HCT116 (cell line): ENCODE measurements around the gene APC2. TPM values are rescaled to one million over a fixed set of nuclear protein-coding genes. Genes with fewer than 3 reads are reported as not detected.

Experiments used
- ATAC-seq: fragments of 200-7000 bp; cut with Tn5 transposase; 2 replicates; pipeline ENCODE4 v1.9.1; 2020; ENCODE audit warnings: mild to moderate bottlenecking, moderate library complexity
- BruUV-seq: library from RNA; stranded (reverse); fragments of 400-500 nt; replicated peaks from 2 replicates; lab custom pipeline; 2021; lab: Mats Ljungman, UMichigan
- CTCF ChIA-PET: fragments of 300-600 bp; sonication (Branson Sonifier 250); formaldehyde crosslinking; loops from one replicate; lab custom pipeline; 2021; ENCODE audit warnings: antibody characterized with exemption; lab: Charles Lee
- POLR2A ChIA-PET: fragments of 300-600, 350-600 bp; sonication (Branson Sonifier 250); formaldehyde crosslinking; loops from one replicate; lab custom pipeline; 2021; ENCODE audit warnings: antibody characterized with exemption; lab: Charles Lee
- RAD21 ChIA-PET, 2 experiments: fragments of 300-600 bp; sonication (Branson Sonifier 250); formaldehyde crosslinking; loops; one replicate each; lab custom pipeline; 2023; ENCODE audit warnings: low total read pairs in 2 of 2; ENCODE audit not compliant: uncharacterized antibody in 2 of 2, unreplicated experiment in 2 of 2, low non-redundant PET in 1 of 2; lab: Charles Lee
- DNase-seq: peaks from one replicate; pipeline ENCODE4 v3.0.0-alpha.2; 2010; ENCODE audit warnings: low read depth, low spot score
- H2AFZ ChIP-seq: fragments of 200-600 bp; shearing (Covaris generic), sonication (generic); 2 replicates; pipeline ENCODE4 v1.6.1; 2017; ENCODE audit warnings: low read depth, mixed run types, mixed read lengths, antibody characterized with exemption, low read length; ENCODE audit not compliant: poor library complexity, severe bottlenecking
- H3K27ac ChIP-seq: 2 replicates; pipeline ENCODE4 v1.5.1; 2012; ENCODE audit warnings: low read depth, low read length
- H3K27me3 ChIP-seq: fragments of 200-600 bp; sonication (generic); 2 replicates; pipeline ENCODE4 v1.6.1; 2016; ENCODE audit warnings: mixed run types, low read length, mixed read lengths; ENCODE audit not compliant: insufficient read depth
- H3K36me3 ChIP-seq, 2 experiments: fragments of 200-500 bp in 1 of 2; fragments of 200-600 bp in 1 of 2; sonication (Bioruptor generic) in 1 of 2; sonication (generic) in 1 of 2; 2 replicates each; pipeline versions ENCODE4 v1.5.1 to v1.6.1; 2014 to 2016; ENCODE audit warnings: low read length in 2 of 2, inconsistent platforms in 1 of 2, mixed read lengths in 1 of 2, mixed run types in 1 of 2; ENCODE audit not compliant: insufficient read depth in 2 of 2, control insufficient read depth in 1 of 2
- H3K4me1 ChIP-seq, 2 experiments: fragments of 200-600 bp in 1 of 2; sonication (generic) in 1 of 2; 2 replicates each; pipeline versions ENCODE4 v1.5.1 to v1.6.1; 2012 to 2017; ENCODE audit warnings: low read length in 2 of 2, inconsistent platforms in 1 of 2, mild to moderate bottlenecking in 1 of 2, mixed read lengths in 1 of 2, mixed run types in 1 of 2, moderate library complexity in 1 of 2; ENCODE audit not compliant: insufficient read depth in 2 of 2, control insufficient read depth in 1 of 2
- H3K4me2 ChIP-seq: fragments of 200-600 bp; sonication (generic); 2 replicates; pipeline ENCODE4 v1.6.1; 2017; ENCODE audit warnings: mixed run types, low read length, mixed read lengths
- H3K4me3 ChIP-seq, 2 experiments: fragments of 200-600 bp in 1 of 2; sonication (generic) in 1 of 2; replicated peaks in 1 of 2; 2 replicates each; pipeline ENCODE4 v1.5.1; 2011 to 2016; ENCODE audit warnings: low read length in 2 of 2, control low read depth in 1 of 2, low read depth in 1 of 2, mild to moderate bottlenecking in 1 of 2, mixed read lengths in 1 of 2, mixed run types in 1 of 2
- H3K79me2 ChIP-seq: fragments of 200-600 bp; sonication (generic); 2 replicates; pipeline ENCODE4 v1.6.1; 2017; ENCODE audit warnings: mild to moderate bottlenecking, mixed run types, low read length, moderate library complexity, mixed read lengths; ENCODE audit not compliant: insufficient read depth
- H3K9ac ChIP-seq: fragments of 200-600 bp; sonication (generic); 2 replicates; pipeline ENCODE4 v1.6.1; 2016; ENCODE audit warnings: low read length, mixed read lengths
- H3K9me2 ChIP-seq: fragments of 200-600 bp; sonication (generic), shearing (Covaris generic); 2 replicates; pipeline ENCODE4 v1.6.1; 2017; ENCODE audit warnings: mixed run types, mild to moderate bottlenecking, moderate library complexity; ENCODE audit not compliant: insufficient read depth
- H3K9me3 ChIP-seq, 2 experiments: fragments of 200-500 bp in 1 of 2; fragments of 200-600 bp in 1 of 2; sonication (Bioruptor generic) in 1 of 2; sonication (generic) in 1 of 2; 2 replicates each; pipeline ENCODE4 v1.6.1; 2014 to 2017; ENCODE audit warnings: low read length in 2 of 2, mixed read lengths in 2 of 2, inconsistent platforms in 1 of 2, low read depth in 1 of 2, mild to moderate bottlenecking in 1 of 2, mixed run types in 1 of 2, moderate library complexity in 1 of 2; ENCODE audit not compliant: control insufficient read depth in 1 of 2, insufficient read depth in 1 of 2
- H4K20me1 ChIP-seq: fragments of 200-600 bp; sonication (generic), shearing (Covaris generic); 2 replicates; pipeline ENCODE4 v1.6.1; 2017; ENCODE audit warnings: mixed run types, mild to moderate bottlenecking, moderate library complexity; ENCODE audit not compliant: insufficient read depth
- CBX3 ChIP-seq: IDR thresholded peaks from 2 replicates; pipeline ENCODE4 v1.6.1; 2012; ENCODE audit warnings: low read depth
- CEBPB ChIP-seq: IDR thresholded peaks from 2 replicates; pipeline ENCODE4 v1.6.1; 2012; ENCODE audit warnings: low read depth
- ELF1 ChIP-seq: IDR thresholded peaks from 2 replicates; pipeline ENCODE4 v1.6.1; 2012; ENCODE audit warnings: low read depth, borderline replicate concordance
- MAX ChIP-seq: IDR thresholded peaks from 2 replicates; pipeline ENCODE4 v1.6.1; 2012
- POLR2AphosphoS5 ChIP-seq: IDR thresholded peaks from 2 replicates; pipeline ENCODE4 v1.6.1; 2011; ENCODE audit warnings: mild to moderate bottlenecking, low read depth, low read length, moderate library complexity
- REST ChIP-seq: IDR thresholded peaks from 2 replicates; pipeline ENCODE4 v1.6.1; 2012; ENCODE audit warnings: low read depth
- YY1 ChIP-seq: IDR thresholded peaks from 2 replicates; pipeline ENCODE4 v1.6.1; 2011; ENCODE audit warnings: low read length, low read depth, moderate library complexity, mild to moderate bottlenecking; ENCODE audit not compliant: insufficient replicate concordance; ENCODE audit errors: extremely low read depth
- intact Hi-C: fragments of 100-400 bp; cut with micrococcal nuclease; formaldehyde crosslinking; loops from 2 replicates; pipeline ENCODE4 v1.10.0; 2022
- total RNA-seq: library from RNA; stranded (reverse); gene quantifications from one replicate; pipeline ENCODE4 v1.2.1, GENCODE V29; 2021; ENCODE audit not compliant: unreplicated experiment

The APC2 gene
- total RNA-seq, 1 experiment from 2014 or later = 1.6 TPM

DNA sequence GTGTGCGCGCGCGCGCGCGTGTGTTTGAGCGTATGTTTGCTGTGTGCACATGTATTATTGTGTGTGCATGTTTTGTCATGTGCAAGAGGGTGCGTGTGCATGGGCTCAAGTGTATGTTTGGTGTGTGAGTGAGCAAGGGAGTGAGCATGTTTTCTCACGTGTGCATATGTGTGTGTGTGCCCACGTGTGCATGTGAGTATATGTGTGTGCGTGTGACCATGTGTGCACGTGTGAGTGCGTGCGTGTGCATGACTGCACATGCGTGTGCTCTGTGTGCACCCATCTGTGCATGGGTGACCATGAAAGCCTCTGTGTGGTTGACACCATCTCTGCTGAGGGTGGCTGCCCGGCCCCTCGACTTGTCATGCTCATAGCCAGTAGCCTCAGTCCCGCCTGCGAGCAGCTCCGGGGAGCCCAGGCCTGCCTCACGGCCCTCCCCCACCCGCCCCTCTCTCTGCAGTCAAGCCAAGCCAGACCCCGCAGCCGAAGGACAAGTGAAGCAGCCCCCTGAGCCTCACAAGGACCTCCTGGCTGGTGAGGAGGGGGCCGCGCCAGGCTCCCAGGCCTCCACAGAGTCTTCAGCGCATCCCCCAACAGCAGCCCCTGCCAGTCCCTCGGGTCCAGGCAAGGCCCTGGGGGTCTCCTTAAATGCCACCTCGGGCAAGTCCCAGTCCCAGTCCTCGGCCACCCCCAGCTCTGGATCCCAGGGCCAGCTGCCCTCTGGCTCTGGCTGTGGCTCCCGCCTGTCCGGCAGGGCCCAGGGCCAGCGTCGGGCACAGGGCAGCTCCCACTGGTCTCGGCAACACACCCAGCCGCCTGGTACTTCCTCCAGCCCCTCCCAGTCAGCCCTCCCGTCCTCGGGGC, 47.0 kb downstream of the APC2 start:
- no peaks in the 10 kb centered on the region for H4K20me1 ChIP-seq
- H3K36me3 ChIP-seq = no peaks in the 10 kb centered on the region
- H3K27me3 ChIP-seq = no peaks in the 10 kb centered on the region
- no peaks in the 10 kb centered on the region for H3K9me2 ChIP-seq
- no peak for ATAC-seq
- intact Hi-C loops = no loop called here
- CTCF ChIA-PET = no interaction called here
- peaks cover 12 to 27% of the 10 kb centered on the region in 2 experiments; a peak in 3 of 4 replicates for H3K4me1 ChIP-seq
- no peak overlapping the region for H3K27ac ChIP-seq
- no peak overlapping the region for H3K4me3 ChIP-seq
- DNase-seq = no peak
- POLR2A ChIA-PET = no interaction called here
- no TSS peak for BruUV-seq
- TF ChIP-seq MAX (no peak), ELF1 (no peak), POLR2AphosphoS5 (no peak), CEBPB (no peak), CBX3 (no peak), REST (no peak), YY1 (no peak)
- TF ChIP-seq, all 23 proteins: peak for 0
- Histone ChIP-seq H3K4me2 (no peak overlapping the region), H3K9ac (no peak overlapping the region), H3K79me2 (peaks cover under 1% of the 10 kb centered on the region; the same call in 1 of the 2 replicates), H3K9me3 (no peaks in the 10 kb centered on the region), H2AFZ (no peak overlapping the region)
- RAD21 ChIA-PET = no interaction called here
